HCT116 (cell line): ENCODE results near the gene FRAS1.

Source experiments
- CBX3 ChIP-seq: IDR thresholded peaks from 2 replicates; pipeline ENCODE4 v1.6.1; 2012; ENCODE audit warnings: low read depth
- CTCF ChIP-seq, 3 experiments: fragments of 200-600 bp in 1 of 3; sonication (generic) in 1 of 3; IDR thresholded peaks in 2 of 3; conservative IDR thresholded peaks in 1 of 3; 2 replicates each; pipeline ENCODE4 v1.5.1; 2012 to 2017; ENCODE audit warnings: low read depth in 2 of 3, low read length in 2 of 3, antibody characterized with exemption in 1 of 3, borderline replicate concordance in 1 of 3, control low read depth in 1 of 3, mild to moderate bottlenecking in 1 of 3, mixed read lengths in 1 of 3, mixed run types in 1 of 3, moderate library complexity in 1 of 3; ENCODE audit not compliant: insufficient read depth in 1 of 3
- EZH2 ChIP-seq: fragments of 200-600 bp; sonication (generic); IDR thresholded peaks from 2 replicates; pipeline ENCODE4 v1.6.1; 2017; ENCODE audit warnings: antibody characterized with exemption, mixed run types
- EZH2phosphoT487 ChIP-seq: fragments of 200-600 bp; IDR thresholded peaks from 2 replicates; pipeline ENCODE4 v1.6.1; 2018; ENCODE audit warnings: antibody characterized with exemption, borderline replicate concordance
- POLR2A ChIP-seq: IDR thresholded peaks from 2 replicates; pipeline ENCODE4 v1.7.0; 2011; ENCODE audit warnings: borderline replicate concordance; ENCODE audit not compliant: insufficient read depth, insufficient read length; ENCODE audit errors: extremely low read depth
- POLR2AphosphoS5 ChIP-seq: IDR thresholded peaks from 2 replicates; pipeline ENCODE4 v1.6.1; 2011; ENCODE audit warnings: mild to moderate bottlenecking, low read depth, low read length, moderate library complexity
- SP1 ChIP-seq: IDR thresholded peaks from 2 replicates; pipeline ENCODE4 v1.6.1; 2012; ENCODE audit warnings: low read depth
- ZFX ChIP-seq: fragments of 450-650 bp; IDR thresholded peaks from 2 replicates; pipeline ENCODE4 v1.6.1; 2017
- ZNF274 ChIP-seq: fragments of 200-500 bp; sonication (Bioruptor generic); IDR thresholded peaks from 2 replicates; pipeline ENCODE4 v1.6.1; 2014; ENCODE audit warnings: mild to moderate bottlenecking, low read depth, low read length, inconsistent platforms

GRCh38 chr4:78322032-78322431, 264.9 kb downstream of the FRAS1 start:
- no peak for TF ChIP-seq CTCF (IDR thresholded peaks at IDR 0.05 in 2 of 3, conservative IDR thresholded peaks at IDR 0.05 in 1 of 3; ENCODE audit: borderline replicate concordance in 1 of 3, insufficient read depth in 1 of 3, low read depth in 2 of 3, low read length in 2 of 3)
- TF ChIP-seq ZFX = no peak
- TF ChIP-seq SP1 = no peak
- TF ChIP-seq POLR2AphosphoS5 = no peak
- TF ChIP-seq POLR2A = no peak
- no peak for TF ChIP-seq CBX3
- no peak for TF ChIP-seq EZH2
- no peak for TF ChIP-seq ZNF274
- no peak for TF ChIP-seq EZH2phosphoT487
